Measurements from ENCODE around the gene RGS7. TPM values are rescaled to one million over a fixed set of nuclear protein-coding genes. Genes with fewer than 3 reads are reported as not detected.

Gene RGS7
- total and polyA plus RNA-seq, 10 of the 15 experiments (the other 5 are each of a cell fraction or from before 2014, with no cell fraction given): not detected

GRCh38 chr1:240866724-240867123 lies 490.3 kb downstream of the RGS7 start:
- no TSS peak for BruUV-seq (replicated peaks)
- TF ChIP-seq PAX5 (IDR thresholded peaks at IDR 0.05; ENCODE audit: borderline replicate concordance, low read depth, low read length) (no peak), ZNF384 (IDR thresholded peaks at IDR 0.05; ENCODE audit: borderline replicate concordance, low read depth, low read length) (no peak), ZBTB40 (IDR thresholded peaks at IDR 0.05; ENCODE audit: borderline replicate concordance) (no peak), HDGF (IDR thresholded peaks at IDR 0.05) (no peak), NR2F1 (conservative IDR thresholded peaks at IDR 0.05) (no peak), MXI1 (IDR thresholded peaks at IDR 0.05; ENCODE audit: low read depth, low read length) (no peak), RCOR1 (conservative IDR thresholded peaks at IDR 0.05; ENCODE audit: low read depth, low read length) (no peak), FOXK2 (IDR thresholded peaks at IDR 0.05) (no peak), ZNF622 (IDR thresholded peaks at IDR 0.05) (no peak), ZNF592 (IDR thresholded peaks at IDR 0.05) (no peak), RELA (IDR thresholded peaks at IDR 0.05; ENCODE audit: borderline replicate concordance, partially characterized antibody) (no peak), NR2C1 (IDR thresholded peaks at IDR 0.05) (no peak), CTCF (IDR thresholded peaks at IDR 0.05 in 2 of 3, conservative IDR thresholded peaks at IDR 0.05 in 1 of 3; ENCODE audit: control insufficient read depth in 2 of 3, extremely low read depth in 1 of 3, insufficient read depth in 1 of 3, low read depth in 3 of 3, low read length in 3 of 3) (no peak)

More at GRCh38 chr1:240866724-240867123, 490.3 kb downstream of the RGS7 start:
- no peak for DNase-seq (ENCODE audit: low read depth, low spot score)
- Histone ChIP-seq H3K79me2 (ENCODE audit: control insufficient read depth, insufficient read depth, low read length) (no peaks in the 10 kb centered on the region), H3K27ac (ENCODE audit: control insufficient read depth, insufficient read depth) (no peak overlapping the region), H4K20me1 (ENCODE audit: control insufficient read depth, insufficient read depth) (no peaks in the 10 kb centered on the region), H3K9ac (ENCODE audit: control insufficient read depth, insufficient read depth, low read length) (no peak overlapping the region), H3K9me3 (replicated peaks; ENCODE audit: control insufficient read depth, insufficient read depth, low read length) (no peaks in the 10 kb centered on the region), H2AFZ (ENCODE audit: control insufficient read depth, low read depth, low read length) (no peak overlapping the region), H3K27me3 (replicated peaks in 1 of 2; ENCODE audit: control insufficient read depth in 2 of 2, insufficient read depth in 2 of 2, low read length in 1 of 2) (no peaks in the 10 kb centered on the region), H3K4me1 (ENCODE audit: control insufficient read depth, insufficient read depth, low read length) (no peaks in the 10 kb centered on the region), H3K4me3 (no peak overlapping the region), H3K36me3 (ENCODE audit: control insufficient read depth in 2 of 2, insufficient read depth in 2 of 2, low read length in 1 of 2) (no peaks in the 10 kb centered on the region), H3K4me2 (ENCODE audit: control insufficient read depth, insufficient read depth) (no peak overlapping the region)
- 0% methylated on average over 2 of the region's 2 CpGs for whole genome bisulfite sequencing (ENCODE audit: insufficient coverage, insufficient replicate concordance, low lambda C conversion rate, missing lambda C conversion rate)
- CTCF ChIA-PET: interaction anchor here (0.9 kb wide), 1 partner anchor 836 kb away, joined by 3 read pairs; no protein-coding TSS in a partner anchor
- SMC1A ChIA-PET (ENCODE audit: uncharacterized antibody, unreplicated experiment): interaction anchor here (1.0 kb wide), 1 partner anchor 12 kb away, joined by 3 read pairs; no protein-coding TSS in a partner anchor
- POLR2A ChIA-PET: no interaction called here
- RAD21 ChIA-PET (ENCODE audit: unreplicated experiment): no interaction called here
- intact Hi-C loops (cut with micrococcal nuclease; ENCODE audit: unreplicated experiment) (no loop called here), in situ Hi-C loops (cut with MboI) (no loop called here)
- ATAC-seq: no peak
- FAIRE-seq: no peak

All from GM12878 (cell line).